ENCODE results near the gene SOAT2. TPM values are rescaled to one million over a fixed set of nuclear protein-coding genes. Genes with fewer than 3 reads are reported as not detected.
"Not testable (repeated sequence)": the region's sequence is repeated elsewhere in the genome, so short reads cannot be mapped to it uniquely, and the experiment has no call there.

SOAT2 gene
- total RNA-seq, 2 donors from 2014 or later: not detected

DNA sequence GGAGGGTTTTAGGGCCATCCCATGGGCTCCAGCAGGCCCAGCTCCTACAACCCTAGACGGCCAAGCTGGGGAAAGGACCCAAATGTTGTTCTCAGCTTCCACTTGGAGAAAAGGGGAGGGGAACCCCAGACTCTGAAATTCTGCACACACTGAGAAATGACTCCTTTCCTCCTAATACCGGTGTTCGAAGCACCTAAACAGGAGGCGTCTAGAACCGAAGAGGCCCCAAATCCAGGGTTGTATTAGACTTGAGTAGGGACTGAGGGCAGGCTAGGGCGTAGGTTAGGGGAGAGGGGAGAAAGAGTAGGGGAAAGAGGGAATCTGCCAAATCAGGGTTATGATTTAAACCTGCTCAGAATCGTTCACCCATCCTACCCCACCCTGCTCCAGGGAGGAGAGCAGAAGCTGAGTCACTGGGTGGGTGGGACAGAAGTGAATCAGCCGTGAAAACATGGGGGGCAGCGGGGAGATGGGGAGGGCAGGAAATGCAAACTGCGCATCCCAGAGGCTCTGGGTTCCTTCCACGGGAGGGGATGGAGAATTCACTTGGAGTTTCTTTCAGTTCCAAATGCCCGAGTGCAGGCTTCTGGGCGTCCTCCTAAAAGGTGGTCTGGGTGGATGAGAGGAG, 4.8 kb upstream of the SOAT2 start:
- ATAC-seq (no peak), DNase-seq (no peak)
- intact Hi-C loops (cut with DNase I, micrococcal nuclease): loop anchor here in 1 of 2 donors (5.0 kb wide), 1 partner anchor 36 kb away; no protein-coding TSS in a partner anchor

DNA sequence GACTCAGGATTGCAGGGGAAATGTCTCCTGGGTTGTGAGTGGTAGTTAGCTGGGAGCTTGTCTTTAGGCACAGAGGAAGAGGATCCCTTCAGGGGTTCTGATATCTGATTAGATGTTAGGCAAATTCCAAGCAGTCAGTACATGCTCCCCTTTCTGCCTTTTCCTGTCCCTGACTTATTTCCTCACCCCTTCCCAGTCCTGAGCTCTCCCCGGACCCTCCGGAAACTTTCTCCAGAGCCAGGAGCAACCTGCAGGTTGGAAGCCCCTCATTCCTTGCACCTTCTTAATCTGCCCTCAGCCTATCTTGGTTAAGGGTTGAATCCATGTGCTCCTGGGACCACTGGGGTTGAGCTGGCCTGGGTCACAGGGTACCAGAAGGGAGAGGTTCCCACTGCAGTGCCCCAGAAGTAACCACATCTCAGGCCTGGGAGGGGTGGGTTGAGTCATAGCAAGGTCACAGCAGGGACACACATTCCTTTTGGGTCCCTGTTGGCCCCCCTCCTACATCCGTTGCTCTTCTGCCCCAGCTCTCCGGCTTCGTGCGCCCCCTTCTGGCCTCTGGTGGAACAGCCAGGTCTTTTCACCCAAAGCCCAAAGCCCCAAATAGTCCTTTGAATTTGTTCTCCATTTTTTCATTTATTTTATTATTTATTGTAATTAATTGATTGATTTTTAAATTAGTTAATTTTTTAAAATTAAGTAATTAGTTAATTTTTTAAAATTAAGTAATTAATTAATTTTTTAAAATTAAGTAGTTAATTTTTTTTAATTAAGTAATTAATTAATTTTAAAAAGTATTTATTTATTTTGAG, 4.0 kb upstream of the SOAT2 start:
- DNase-seq: peak; percentile 78 to 88
- intact Hi-C loops (cut with DNase I, micrococcal nuclease): loop anchor here in 1 of 2 donors (5.0 kb wide), 1 partner anchor 37 kb away; no protein-coding TSS in a partner anchor
- ATAC-seq: peak; percentile 36

DNA sequence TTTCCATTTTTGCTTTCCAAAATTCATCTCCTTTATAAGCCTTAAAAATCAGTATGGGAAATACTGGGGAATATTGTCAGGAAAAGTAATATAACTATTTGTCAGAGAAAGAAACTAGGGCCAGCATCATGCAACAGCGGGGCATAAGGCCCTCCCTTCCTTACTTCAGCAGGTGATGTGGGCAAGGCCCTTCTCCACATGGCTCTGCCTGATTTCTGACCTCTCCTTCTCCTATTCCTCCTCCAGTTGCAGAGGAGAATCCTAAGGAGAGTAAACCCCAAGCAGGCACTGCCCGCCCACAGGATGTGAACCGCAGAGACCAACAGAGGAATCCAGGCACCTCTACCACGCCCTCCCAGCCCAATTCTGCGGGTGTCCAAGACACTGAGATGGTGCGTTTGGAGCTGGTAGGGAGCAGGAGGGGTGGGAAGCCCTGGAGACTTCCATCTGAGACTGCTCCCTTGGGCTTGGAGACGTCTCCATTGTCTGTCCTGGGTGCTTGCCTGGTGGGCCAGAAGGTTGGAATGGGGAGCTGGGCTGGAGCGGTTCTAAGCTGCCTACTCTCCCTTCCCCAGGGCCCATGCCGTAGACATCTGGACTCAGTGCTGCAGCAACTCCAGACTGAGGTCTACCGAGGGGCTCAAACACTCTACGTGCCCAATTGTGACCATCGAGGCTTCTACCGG, 2.7 kb upstream of the SOAT2 start:
- intact Hi-C loops (cut with DNase I, micrococcal nuclease): no loop called here
- DNase-seq (no peak), ATAC-seq (no peak)

DNA sequence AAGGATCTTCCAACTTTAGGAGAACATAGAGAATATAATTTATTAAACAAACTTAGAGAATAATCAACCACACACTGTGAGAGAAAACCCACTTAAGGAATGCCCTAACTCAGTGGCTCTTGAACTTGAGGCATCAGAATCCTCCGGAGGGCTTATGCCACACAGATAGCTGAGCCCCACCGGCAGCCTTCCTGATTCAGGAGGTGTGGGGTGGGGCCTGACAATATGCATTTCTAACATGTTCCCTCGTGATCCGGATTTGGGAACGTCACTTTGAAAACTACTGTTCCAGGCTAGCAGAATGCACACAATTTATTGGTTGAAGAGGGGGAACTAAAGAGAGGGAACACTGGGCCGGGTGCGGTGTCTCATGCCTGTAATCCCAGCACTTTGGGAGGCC, 2.0 kb upstream of the SOAT2 start:
- DNase-seq (no peak), ATAC-seq (no peak)
- intact Hi-C loops (cut with DNase I, micrococcal nuclease): no loop called here

DNA sequence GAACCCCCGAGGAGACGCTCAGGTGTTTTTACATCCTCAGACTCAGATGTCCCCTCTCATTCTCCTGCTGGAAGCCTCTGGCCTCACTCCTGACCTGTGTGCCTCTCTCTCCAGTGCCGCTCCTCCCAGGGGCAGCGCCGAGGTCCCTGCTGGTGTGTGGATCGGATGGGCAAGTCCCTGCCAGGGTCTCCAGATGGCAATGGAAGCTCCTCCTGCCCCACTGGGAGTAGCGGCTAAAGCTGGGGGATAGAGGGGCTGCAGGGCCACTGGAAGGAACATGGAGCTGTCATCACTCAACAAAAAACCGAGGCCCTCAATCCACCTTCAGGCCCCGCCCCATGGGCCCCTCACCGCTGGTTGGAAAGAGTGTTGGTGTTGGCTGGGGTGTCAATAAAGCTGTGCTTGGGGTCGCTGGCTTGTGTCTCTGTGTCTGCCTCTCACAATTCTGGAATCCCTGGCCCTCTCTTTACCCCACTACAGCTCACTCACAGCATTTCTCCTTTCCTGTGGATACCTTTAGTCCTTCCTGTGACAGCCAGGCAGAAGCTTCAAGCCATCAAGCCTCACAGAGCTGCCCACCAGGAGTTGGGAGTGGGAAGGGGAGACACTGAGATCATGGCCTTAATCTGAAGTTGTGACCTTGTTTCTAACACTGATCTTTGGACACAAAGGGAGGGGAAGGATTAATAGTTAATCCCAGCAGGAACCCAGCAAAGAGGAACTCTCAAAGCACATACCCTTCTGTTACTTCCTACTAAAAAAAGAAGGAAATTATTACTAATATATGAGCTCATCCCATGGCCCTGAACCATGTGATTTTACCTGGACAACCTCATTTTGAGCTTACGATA, 1.1 kb upstream of the SOAT2 start:
- intact Hi-C loops (cut with DNase I, micrococcal nuclease): no loop called here
- no peak for DNase-seq

DNA sequence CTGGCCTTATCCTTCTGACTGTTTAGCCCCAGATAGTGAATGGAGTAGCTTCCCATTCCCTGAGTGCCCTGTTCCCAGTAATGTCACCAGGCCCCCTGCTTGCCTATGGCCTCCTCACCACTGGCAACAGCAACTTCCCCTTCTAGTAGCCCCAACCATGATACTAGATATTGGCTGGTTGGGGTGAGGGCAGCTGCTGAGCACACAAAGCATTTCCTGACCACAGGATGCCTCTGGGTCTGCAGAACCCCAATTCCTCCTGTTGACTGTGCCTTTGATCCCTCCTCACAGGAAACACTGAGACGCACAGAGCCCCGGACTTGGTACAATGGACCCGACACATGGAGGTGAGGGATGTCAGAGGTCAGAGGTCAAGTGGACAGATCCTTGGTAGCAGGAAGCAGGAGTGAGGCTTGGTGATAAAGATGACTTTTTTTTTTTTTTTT, 597 bp downstream of the SOAT2 start:
- DNase-seq (no peak), ATAC-seq (no peak)
- intact Hi-C loops (cut with DNase I, micrococcal nuclease): no loop called here

More for the DNA sequence above, 1.1 kb upstream of the SOAT2 start:
- ATAC-seq: peak; percentile 32

DNA sequence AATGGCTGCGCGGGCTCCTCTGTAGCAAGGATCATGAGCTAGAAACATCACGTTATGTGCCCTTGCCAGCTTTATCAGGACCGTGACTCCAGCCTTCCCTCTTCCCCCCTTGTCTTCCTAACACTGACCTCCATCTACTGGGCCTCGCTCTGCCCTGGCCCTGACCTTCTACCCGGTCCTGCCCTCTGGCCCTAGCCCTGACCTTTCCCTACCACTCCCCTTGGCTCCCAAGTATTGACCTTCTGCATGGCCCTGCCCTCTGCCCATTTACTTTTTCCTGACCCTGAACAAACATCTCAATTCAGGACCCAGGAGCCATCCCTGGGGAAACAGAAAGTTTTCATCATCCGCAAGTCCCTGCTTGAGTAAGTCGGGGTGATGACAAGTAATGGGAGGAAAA, 2.0 kb downstream of the SOAT2 start:
- no peak for ATAC-seq
- DNase-seq: no peak
- intact Hi-C loops (cut with DNase I, micrococcal nuclease): no loop called here

DNA sequence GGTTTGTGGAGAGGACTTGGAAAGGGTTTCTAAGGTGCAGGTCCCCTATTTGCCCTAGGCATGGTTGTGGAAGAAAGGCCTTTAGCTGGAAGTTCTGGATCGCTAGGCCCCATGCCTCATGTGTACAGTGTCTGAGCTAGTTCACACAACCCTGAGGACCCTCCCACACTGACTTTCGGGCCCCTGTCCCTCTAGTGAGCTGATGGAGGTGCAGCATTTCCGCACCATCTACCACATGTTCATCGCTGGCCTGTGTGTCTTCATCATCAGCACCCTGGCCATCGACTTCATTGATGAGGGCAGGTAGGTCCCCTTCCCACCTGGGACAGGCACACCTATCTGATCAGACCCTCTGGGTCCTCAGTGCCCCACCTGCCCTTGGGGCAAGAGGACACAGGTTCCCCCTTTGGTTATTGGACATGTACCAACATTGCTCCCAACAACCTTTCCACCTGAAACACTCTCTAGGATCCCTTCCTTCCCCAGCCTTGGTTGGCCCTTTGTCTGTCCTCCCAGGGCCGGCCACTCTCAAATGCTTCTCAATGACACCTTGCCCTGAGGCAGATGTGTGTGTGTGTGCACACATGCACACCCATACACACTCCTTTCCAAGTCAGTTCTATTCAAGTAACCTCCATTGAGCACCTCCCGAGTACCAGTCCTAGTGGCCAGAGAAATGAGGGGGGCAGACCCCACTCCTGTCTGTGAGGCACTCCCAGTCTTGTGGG, 2.6 kb downstream of the SOAT2 start:
- intact Hi-C loops (cut with DNase I, micrococcal nuclease): no loop called here
- ATAC-seq: no peak
- DNase-seq: no peak

DNA sequence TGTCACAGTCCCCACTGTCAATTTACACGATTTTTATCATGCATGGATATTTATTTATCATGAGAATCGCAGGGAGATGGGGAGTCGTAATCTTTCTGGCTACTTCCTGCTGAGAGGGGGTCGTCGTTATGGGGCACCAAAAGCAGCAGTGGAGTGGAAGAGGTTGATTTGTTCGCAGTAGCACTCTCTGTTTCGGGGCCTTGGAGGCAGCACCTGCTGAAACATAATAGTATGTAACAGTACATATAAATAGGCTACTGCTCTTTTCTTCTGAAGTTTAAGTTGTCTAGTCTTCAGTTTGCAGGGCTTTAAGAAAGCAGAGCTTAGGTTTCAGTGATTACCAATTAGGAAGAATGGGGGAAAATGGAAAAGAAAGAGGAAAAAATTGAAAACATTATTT, 3.8 kb downstream of the SOAT2 start:
- ATAC-seq: no peak
- DNase-seq: no peak
- intact Hi-C loops (cut with DNase I, micrococcal nuclease): no loop called here

DNA sequence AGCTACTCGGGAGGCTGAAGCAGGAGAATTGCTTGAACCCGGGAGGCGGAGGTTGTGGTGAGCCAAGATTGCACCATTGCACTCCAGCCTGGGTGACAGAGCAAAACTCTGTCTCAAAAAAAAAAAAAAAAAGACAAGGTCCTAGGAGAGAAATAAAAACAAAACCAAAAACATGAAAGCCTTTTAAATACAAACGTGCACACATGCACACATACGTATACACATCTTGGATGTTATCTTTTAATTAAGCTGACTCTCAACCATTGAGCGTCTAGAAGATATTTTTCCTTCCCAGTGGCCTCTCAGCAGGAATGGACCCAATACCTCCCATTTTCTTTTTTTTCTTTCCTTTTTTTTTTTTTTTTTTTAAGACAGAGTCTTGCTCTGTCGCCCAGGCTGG, 9.1 kb downstream of the SOAT2 start:
- DNase-seq; intact Hi-C loops (cut with DNase I, micrococcal nuclease): not testable (repeated sequence)

DNA sequence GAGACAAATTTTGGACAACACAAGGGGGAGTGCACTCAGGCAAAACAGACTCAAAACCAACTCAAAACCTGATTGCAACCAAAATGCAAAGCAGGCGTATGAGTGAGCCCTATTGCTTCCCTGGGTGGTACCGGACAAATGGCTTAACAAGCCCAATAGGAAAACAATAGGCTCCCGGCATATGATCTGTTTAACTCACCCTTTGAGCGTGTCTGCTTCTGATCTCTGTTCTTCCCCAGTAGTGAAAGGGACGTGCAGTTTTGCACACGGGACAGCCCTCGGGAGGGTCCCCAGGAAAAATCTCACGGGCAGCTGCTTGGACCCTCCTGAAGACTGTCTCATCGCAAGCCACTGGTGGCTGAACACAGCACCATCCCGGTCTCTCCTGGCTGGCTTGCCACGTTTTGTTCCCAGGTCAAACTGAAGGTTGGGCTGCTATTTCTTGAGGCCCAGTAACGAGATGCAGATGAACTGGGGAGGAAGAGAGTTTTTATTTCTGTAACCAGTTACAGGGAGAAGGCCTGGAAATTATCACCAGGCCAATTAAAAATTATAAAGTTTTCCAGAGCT, 9.9 kb downstream of the SOAT2 start:
- no peak for DNase-seq
- intact Hi-C loops (cut with DNase I, micrococcal nuclease): no loop called here

More for the DNA sequence above, 9.1 kb downstream of the SOAT2 start:
- ATAC-seq: not testable (repeated sequence)

DNA sequence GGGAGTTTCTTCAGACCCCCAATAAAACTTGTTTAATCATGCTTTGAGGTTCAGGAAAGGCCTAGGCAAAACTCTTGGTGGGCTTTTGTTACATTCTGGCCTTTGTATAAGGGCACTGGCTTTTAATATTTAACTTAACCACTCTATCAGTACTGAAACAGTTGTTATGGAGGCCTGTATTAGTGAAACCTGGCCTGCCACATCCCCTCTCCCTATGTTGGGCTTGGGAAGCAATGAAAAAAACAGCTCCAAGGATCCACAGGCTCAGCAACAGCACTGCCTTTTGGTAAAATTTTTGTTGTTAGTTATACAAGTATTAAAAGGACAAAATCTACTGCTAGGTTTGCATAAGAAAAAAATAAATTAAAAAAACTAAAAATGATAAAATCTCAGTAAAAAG, 10.7 kb downstream of the SOAT2 start:
- DNase-seq: no peak
- intact Hi-C loops (cut with DNase I, micrococcal nuclease): no loop called here
- ATAC-seq: no peak

More for the DNA sequence above, 9.9 kb downstream of the SOAT2 start:
- ATAC-seq: peak; percentile 26

DNA sequence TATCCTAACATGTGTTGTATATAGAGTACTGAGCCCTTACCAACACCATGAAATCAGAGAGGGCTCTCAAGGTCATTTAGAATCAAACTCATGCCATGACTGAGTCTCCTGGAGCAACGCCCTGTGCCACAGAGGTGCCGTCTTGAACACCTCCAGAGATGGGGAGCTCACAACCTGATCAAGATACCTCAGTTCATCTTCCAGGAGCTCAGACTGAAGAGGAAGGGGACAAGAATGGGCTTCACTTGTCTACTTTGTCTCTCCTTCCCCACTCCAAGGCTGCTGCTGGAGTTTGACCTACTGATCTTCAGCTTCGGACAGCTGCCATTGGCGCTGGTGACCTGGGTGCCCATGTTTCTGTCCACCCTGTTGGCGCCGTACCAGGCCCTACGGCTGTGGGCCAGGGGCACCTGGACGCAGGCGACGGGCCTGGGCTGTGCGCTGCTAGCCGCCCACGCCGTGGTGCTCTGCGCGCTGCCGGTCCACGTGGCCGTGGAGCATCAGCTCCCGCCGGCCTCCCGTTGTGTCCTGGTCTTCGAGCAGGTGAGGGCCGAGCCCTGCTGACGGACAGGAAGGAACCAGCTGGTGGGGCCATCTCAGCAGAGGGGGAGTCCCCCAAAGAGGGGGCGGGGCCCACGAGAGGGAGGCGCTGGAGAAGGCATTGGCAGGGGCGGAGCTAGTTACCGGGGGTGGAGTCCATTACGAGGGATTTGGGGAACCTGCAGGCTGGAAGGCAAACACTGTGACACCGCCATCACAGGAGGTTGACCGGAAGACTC, 12.0 kb downstream of the SOAT2 start:
- DNase-seq (no peak), ATAC-seq (no peak)
- intact Hi-C loops (cut with DNase I, micrococcal nuclease): no loop called here

DNA sequence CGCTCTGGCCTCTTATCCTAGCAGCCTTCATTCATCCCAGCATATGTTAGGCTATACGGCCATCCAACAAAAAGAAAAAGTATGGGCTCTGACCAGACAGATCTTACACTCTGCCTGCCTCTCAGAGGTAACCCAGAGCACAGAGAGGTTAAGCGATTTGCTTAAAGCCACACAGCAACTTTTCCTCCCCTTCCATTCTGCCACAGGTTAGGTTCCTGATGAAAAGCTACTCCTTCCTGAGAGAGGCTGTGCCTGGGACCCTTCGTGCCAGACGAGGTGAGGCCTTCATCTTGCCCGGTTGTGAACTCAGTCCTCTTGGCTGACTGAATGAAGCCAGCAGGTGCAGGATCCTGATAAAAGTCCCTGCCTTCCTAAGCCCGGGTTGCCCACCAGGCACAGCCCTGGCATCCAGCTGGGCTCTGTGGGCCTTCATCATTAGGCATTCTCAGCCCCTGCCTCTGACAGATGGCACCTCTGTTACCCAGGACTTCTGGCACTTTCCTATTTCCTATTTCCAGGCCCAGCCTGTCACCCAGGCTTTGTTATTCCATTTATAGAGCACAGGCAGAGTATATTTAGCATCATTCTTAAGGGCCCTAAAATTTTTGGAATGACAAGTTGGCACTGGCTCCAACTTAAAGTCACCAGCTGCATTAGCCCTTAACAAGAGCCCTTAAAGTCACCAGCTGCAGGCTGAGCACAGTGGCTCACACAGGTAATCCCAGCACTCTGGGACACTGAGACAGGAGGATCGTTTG, 12.8 kb downstream of the SOAT2 start:
- intact Hi-C loops (cut with DNase I, micrococcal nuclease): no loop called here
- ATAC-seq (no peak), DNase-seq (no peak)

DNA sequence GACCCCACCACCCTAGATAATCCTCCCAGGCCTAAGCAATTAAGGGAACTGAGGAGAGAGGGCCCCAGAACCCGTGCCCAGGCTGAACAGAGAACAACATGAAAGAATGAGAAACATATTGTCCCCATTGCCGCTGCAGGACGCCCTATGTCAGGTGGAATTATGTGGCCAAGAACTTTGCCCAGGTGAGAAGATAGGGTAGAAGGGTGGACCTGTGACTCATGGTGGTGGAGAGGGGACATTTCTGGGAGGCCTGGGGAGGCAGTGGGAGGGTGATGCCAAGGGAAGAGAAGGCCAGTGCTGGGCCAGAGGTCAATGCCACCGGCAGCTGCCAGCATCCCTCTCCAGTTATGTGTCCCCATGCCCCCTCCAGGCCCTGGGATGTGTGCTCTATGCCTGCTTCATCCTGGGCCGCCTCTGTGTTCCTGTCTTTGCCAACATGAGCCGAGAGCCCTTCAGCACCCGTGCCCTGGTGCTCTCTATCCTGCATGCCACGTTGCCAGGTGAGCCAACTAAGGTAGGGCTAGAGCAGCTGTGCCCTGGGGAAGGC, 15.5 kb downstream of the SOAT2 start:
- DNase-seq (no peak), ATAC-seq (no peak)
- intact Hi-C loops (cut with DNase I, micrococcal nuclease): no loop called here
